ENCODE measurements around the gene IL7R.

GRCh38 chr5:35857606-35858205 lies 1.0 kb downstream of the IL7R start:
- no peak for TF ChIP-seq POLR2A (IDR thresholded peaks at IDR 0.05; ENCODE audit: low read depth, low read length)
- no peak for TF ChIP-seq SPI1 (IDR thresholded peaks at IDR 0.05; ENCODE audit: low read depth, low read length)
- no peak for TF ChIP-seq POLR2AphosphoS5 (IDR thresholded peaks at IDR 0.05; ENCODE audit: low read depth, low read length)
- no peak for TF ChIP-seq TAF1 (IDR thresholded peaks at IDR 0.05; ENCODE audit: low read depth, low read length)
- TF ChIP-seq POU2F2 (IDR thresholded peaks at IDR 0.05; ENCODE audit: low read depth, low read length): no peak
- no peak for TF ChIP-seq PAX5 (IDR thresholded peaks at IDR 0.05; ENCODE audit: insufficient read depth, low read length, severe bottlenecking)
